DOHH2 (cell line): ENCODE measurements around the gene CHCHD6.

Experiments used
- CTCF ChIP-seq: fragments of 200-600 bp; sonication (generic); IDR thresholded peaks from one replicate; pipeline ENCODE4 v1.5.1; 2014; ENCODE audit warnings: antibody characterized with exemption, mild to moderate bottlenecking, low read depth, low read length; ENCODE audit not compliant: poor library complexity, severe bottlenecking
- EZH2phosphoT487 ChIP-seq: fragments of 200-600 bp; sonication (generic); IDR thresholded peaks from 2 replicates; pipeline ENCODE4 v1.6.1; 2017; ENCODE audit warnings: borderline replicate concordance, mild to moderate bottlenecking, antibody characterized with exemption, low read length, moderate library complexity, mixed read lengths

GRCh38 chr3:126990024-126990700 is 286.1 kb downstream of the CHCHD6 start:
- TF ChIP-seq CTCF (no peak), EZH2phosphoT487 (no peak)
